Endodermal cell (in vitro differentiated cells): ENCODE data around the gene EPS15. TPM values are rescaled to one million over a fixed set of nuclear protein-coding genes. Genes with fewer than 3 reads are reported as not detected.

Experiments
- DNase-seq: peaks from one replicate; pipeline ENCODE4 v3.0.0-alpha.2; 2017
- H3K27ac ChIP-seq: 2 replicates; pipeline ENCODE4 v1.5.1; 2013; ENCODE audit warnings: mild to moderate bottlenecking, low read depth, low read length, moderate library complexity
- H3K27me3 ChIP-seq: 2 replicates; pipeline ENCODE4 v1.6.1; 2013; ENCODE audit warnings: mild to moderate bottlenecking, low read length, moderate library complexity; ENCODE audit not compliant: insufficient read depth, control insufficient read depth, poor library complexity, severe bottlenecking
- H3K36me3 ChIP-seq: 2 replicates; pipeline ENCODE4 v1.7.0; 2013; ENCODE audit warnings: mild to moderate bottlenecking, low read length, moderate library complexity; ENCODE audit not compliant: control insufficient read depth, insufficient read depth
- H3K4me1 ChIP-seq: one replicate; pipeline ENCODE4 v1.7.0; 2013; ENCODE audit warnings: low read length; ENCODE audit not compliant: control insufficient read depth, insufficient read depth
- H3K4me3 ChIP-seq: 2 replicates; pipeline ENCODE4 v1.5.1; 2013; ENCODE audit warnings: mild to moderate bottlenecking, low read length, moderate library complexity
- H3K9ac ChIP-seq: 2 replicates; pipeline ENCODE4 v1.6.1; 2013; ENCODE audit warnings: mild to moderate bottlenecking, low read length, moderate library complexity; ENCODE audit not compliant: poor library complexity, severe bottlenecking; ENCODE audit errors: extremely low read depth
- H3K9me3 ChIP-seq: 2 replicates; pipeline ENCODE4 v1.6.1; 2013; ENCODE audit warnings: mild to moderate bottlenecking, low read length, moderate library complexity; ENCODE audit not compliant: control insufficient read depth
- H3K27ac Mint-ChIP-seq: 2 replicates; pipeline ENCODE4 v1.8.0; 2020; ENCODE audit warnings: mixed read lengths
- H3K27me3 Mint-ChIP-seq: 2 replicates; pipeline ENCODE4 v1.8.0; 2021; ENCODE audit warnings: mild to moderate bottlenecking, mixed read lengths; ENCODE audit not compliant: insufficient read depth
- H3K36me3 Mint-ChIP-seq: 2 replicates; pipeline ENCODE4 v1.8.0; 2020; ENCODE audit warnings: low read depth, mixed read lengths
- H3K4me1 Mint-ChIP-seq: 2 replicates; pipeline ENCODE4 v1.8.0; 2020; ENCODE audit warnings: mixed read lengths
- H3K4me3 Mint-ChIP-seq: 2 replicates; pipeline ENCODE4 v1.8.0; 2020; ENCODE audit warnings: mild to moderate bottlenecking, moderate library complexity, mixed read lengths
- H3K9me3 Mint-ChIP-seq: 2 replicates; pipeline ENCODE4 v1.8.0; 2020; ENCODE audit warnings: mild to moderate bottlenecking, mixed read lengths
- WGBS, 2 experiments: methylation state at CpG; one replicate each; pipeline versions ENCODE4 v1.1.5 to v1.1.7; 2013; ENCODE audit warnings: missing lambda C conversion rate in 2 of 2, mixed read lengths in 1 of 2; ENCODE audit not compliant: insufficient coverage in 1 of 2, insufficient read length in 1 of 2; 5-methylcytosine and 5-hydroxymethylcytosine counted together
- total RNA-seq, 2 donors: library from RNA; stranded (reverse); fragmentation: NEBNext Ultra II Directional in 1 of 2; extraction: Animal tissue kit (Norgen Biotek cat#: 25700) in 1 of 2; gene quantifications; 2 replicates in 1 of 2; 3 replicates in 1 of 2; pipeline ENCODE4 v1.2.1, GENCODE V29; 2021
- TF ChIP-seq, protein P1 (sequence below): fragments of 200-600 bp; sonication (generic); conservative IDR thresholded peaks from 2 replicates; pipeline ENCODE4 v1.5.0; 2021; ENCODE audit warnings: antibody characterized with exemption, mild to moderate bottlenecking

EPS15 gene
- total RNA-seq, 2 donors from 2014 or later, result 45.0 to 46.9 TPM

GRCh38 chr1:51516649-51517158 is 2.4 kb downstream of the EPS15 start:
- Histone ChIP-seq H3K4me1 (no peaks in the 10 kb centered on the region), H3K9ac (no peak overlapping the region), H3K27ac (no peak overlapping the region), H3K9me3 (no peaks in the 10 kb centered on the region), H3K4me3 (peak overlapping the region; percentile 91), H3K27me3 (no peaks in the 10 kb centered on the region), H3K36me3 (no peaks in the 10 kb centered on the region)
- 63% methylated on average over 1 of the region's 2 CpGs; no CpG with 5 or more reads in 1 of the 2 experiments for WGBS, 2 experiments
- Mint-ChIP-seq H3K4me3 (no peak overlapping the region), H3K27ac (peak overlapping the region; percentile 44), H3K9me3 (no peaks in the 10 kb centered on the region), H3K4me1 (peaks cover 29% of the 10 kb centered on the region), H3K36me3 (no peaks in the 10 kb centered on the region), H3K27me3 (no peaks in the 10 kb centered on the region)
- TF ChIP-seq, protein P1, sequence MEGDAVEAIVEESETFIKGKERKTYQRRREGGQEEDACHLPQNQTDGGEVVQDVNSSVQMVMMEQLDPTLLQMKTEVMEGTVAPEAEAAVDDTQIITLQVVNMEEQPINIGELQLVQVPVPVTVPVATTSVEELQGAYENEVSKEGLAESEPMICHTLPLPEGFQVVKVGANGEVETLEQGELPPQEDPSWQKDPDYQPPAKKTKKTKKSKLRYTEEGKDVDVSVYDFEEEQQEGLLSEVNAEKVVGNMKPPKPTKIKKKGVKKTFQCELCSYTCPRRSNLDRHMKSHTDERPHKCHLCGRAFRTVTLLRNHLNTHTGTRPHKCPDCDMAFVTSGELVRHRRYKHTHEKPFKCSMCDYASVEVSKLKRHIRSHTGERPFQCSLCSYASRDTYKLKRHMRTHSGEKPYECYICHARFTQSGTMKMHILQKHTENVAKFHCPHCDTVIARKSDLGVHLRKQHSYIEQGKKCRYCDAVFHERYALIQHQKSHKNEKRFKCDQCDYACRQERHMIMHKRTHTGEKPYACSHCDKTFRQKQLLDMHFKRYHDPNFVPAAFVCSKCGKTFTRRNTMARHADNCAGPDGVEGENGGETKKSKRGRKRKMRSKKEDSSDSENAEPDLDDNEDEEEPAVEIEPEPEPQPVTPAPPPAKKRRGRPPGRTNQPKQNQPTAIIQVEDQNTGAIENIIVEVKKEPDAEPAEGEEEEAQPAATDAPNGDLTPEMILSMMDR, result no peak
- DNase-seq, result no peak

GRCh38 chr1:51515982-51516648 is 3.0 kb downstream of the EPS15 start:
- DNase-seq, result no peak
- TF ChIP-seq, protein P1, result no peak
- Mint-ChIP-seq H3K36me3 (no peaks in the 10 kb centered on the region), H3K27ac (no peak overlapping the region), H3K9me3 (no peaks in the 10 kb centered on the region), H3K27me3 (no peaks in the 10 kb centered on the region), H3K4me1 (peaks cover 29% of the 10 kb centered on the region), H3K4me3 (no peak overlapping the region)
- Histone ChIP-seq H3K27me3 (no peaks in the 10 kb centered on the region), H3K9ac (no peak overlapping the region), H3K4me3 (no peak overlapping the region), H3K9me3 (no peaks in the 10 kb centered on the region), H3K4me1 (no peaks in the 10 kb centered on the region), H3K27ac (no peak overlapping the region), H3K36me3 (no peaks in the 10 kb centered on the region)

GRCh38 chr1:51515312-51515960 is 3.6 kb downstream of the EPS15 start:
- WGBS, 2 experiments, result 91 to 93% methylated on average over 3 to 4 of the region's 5 CpGs
- Histone ChIP-seq H3K9ac (no peak overlapping the region), H3K4me1 (no peaks in the 10 kb centered on the region), H3K4me3 (no peak overlapping the region), H3K27me3 (no peaks in the 10 kb centered on the region), H3K9me3 (no peaks in the 10 kb centered on the region), H3K36me3 (no peaks in the 10 kb centered on the region), H3K27ac (no peak overlapping the region)
- Mint-ChIP-seq H3K4me3 (no peak overlapping the region), H3K9me3 (no peaks in the 10 kb centered on the region), H3K27ac (no peak overlapping the region), H3K27me3 (no peaks in the 10 kb centered on the region), H3K4me1 (peaks cover 29% of the 10 kb centered on the region), H3K36me3 (no peaks in the 10 kb centered on the region)
- no peak for DNase-seq
- TF ChIP-seq, protein P1, result no peak
